H1 (cell line): ENCODE data around the gene EMX1. TPM values are rescaled to one million over a fixed set of nuclear protein-coding genes. Genes with fewer than 3 reads are reported as not detected.

Source experiments
- CTCF ChIA-PET: fragments of 300-600 bp; sonication (Branson Sonifier 250); formaldehyde crosslinking; loops from one replicate; lab custom pipeline; 2021; ENCODE audit not compliant: partially characterized antibody; lab: Charles Lee
- POLR2A ChIA-PET: fragments of 300-600 bp; sonication (Branson Sonifier 250); formaldehyde crosslinking; loops from one replicate; lab custom pipeline; 2021; ENCODE audit warnings: inconsistent platforms; ENCODE audit not compliant: partially characterized antibody; lab: Charles Lee
- DNase-seq, 2 experiments: peaks; one replicate each; pipeline versions ENCODE4 v3.0.0 to v3.0.0-alpha.2; 2010 to 2022; ENCODE audit warnings: low spot score in 2 of 2, low read depth in 1 of 2, mixed read lengths in 1 of 2
- FAIRE-seq: peaks from 2 replicates; lab custom pipeline; 2011; peaks lifted over from hg19 to GRCh38; lab: Jason Lieb, UNC
- H2AFZ ChIP-seq: 2 replicates; pipeline ENCODE4 v1.8.1; 2012; ENCODE audit warnings: low read length, inconsistent platforms
- H2AK5ac ChIP-seq: 2 replicates; pipeline ENCODE4 v1.6.1; 2013; ENCODE audit warnings: low read depth, low read length
- H2BK120ac ChIP-seq: replicated peaks from 2 replicates; pipeline ENCODE3; 2013; ENCODE audit warnings: low read depth, low read length, inconsistent platforms
- H2BK12ac ChIP-seq: 2 replicates; pipeline ENCODE4 v1.6.1; 2013; ENCODE audit warnings: low read depth, low read length
- H2BK15ac ChIP-seq: 2 replicates; pipeline ENCODE4 v1.6.1; 2013; ENCODE audit warnings: low read length
- H2BK20ac ChIP-seq: 2 replicates; pipeline ENCODE4 v1.6.1; 2013; ENCODE audit warnings: low read length
- H2BK5ac ChIP-seq: 2 replicates; pipeline ENCODE4 v1.6.1; 2013; ENCODE audit warnings: low read depth, low read length
- H3K14ac ChIP-seq: 2 replicates; pipeline ENCODE4 v1.6.1; 2013; ENCODE audit warnings: inconsistent platforms; ENCODE audit not compliant: insufficient read length
- H3K18ac ChIP-seq: 2 replicates; pipeline ENCODE4 v1.6.1; 2013; ENCODE audit warnings: low read length; ENCODE audit errors: extremely low read depth
- H3K23ac ChIP-seq: 2 replicates; pipeline ENCODE4 v1.6.1; 2013; ENCODE audit warnings: inconsistent platforms; ENCODE audit not compliant: insufficient read length
- H3K23me2 ChIP-seq: 2 replicates; pipeline ENCODE4 v1.6.1; 2013; ENCODE audit warnings: low read depth, low read length
- H3K27ac ChIP-seq: 2 replicates; pipeline ENCODE4 v1.6.1; 2011; ENCODE audit warnings: low read depth, low read length, inconsistent platforms
- H3K27me3 ChIP-seq, 4 experiments: replicated peaks in 1 of 4; 1 replicate in 1 of 4; 2 replicates in 3 of 4; pipeline versions ENCODE4 v1.6.1 to v1.8.1; 2011 to 2013; ENCODE audit warnings: low read length in 3 of 4, mild to moderate bottlenecking in 3 of 4, inconsistent platforms in 2 of 4, mixed read lengths in 2 of 4, moderate library complexity in 1 of 4; ENCODE audit not compliant: control insufficient read depth in 3 of 4, insufficient read depth in 3 of 4; ENCODE audit errors: extremely low read depth in 1 of 4
- H3K36me3 ChIP-seq, 4 experiments: 2 replicates each; pipeline versions ENCODE4 v1.6.1 to v1.8.1; 2011 to 2013; ENCODE audit warnings: mild to moderate bottlenecking in 4 of 4, low read length in 3 of 4, moderate library complexity in 2 of 4, control low read depth in 1 of 4, inconsistent platforms in 1 of 4; ENCODE audit not compliant: insufficient read depth in 4 of 4, control insufficient read depth in 2 of 4
- H3K4ac ChIP-seq: replicated peaks from 2 replicates; pipeline ENCODE3; 2013; ENCODE audit warnings: low read length, low read depth, mixed read lengths, inconsistent platforms; ENCODE audit not compliant: insufficient read length
- H3K4me1 ChIP-seq, 4 experiments: replicated peaks in 1 of 4; 1 replicate in 1 of 4; 2 replicates in 3 of 4; pipeline versions ENCODE4 v1.6.1 to v1.8.1; 2011 to 2013; ENCODE audit warnings: low read length in 3 of 4, inconsistent platforms in 2 of 4, mixed read lengths in 1 of 4; ENCODE audit not compliant: insufficient read depth in 4 of 4, control insufficient read depth in 3 of 4
- H3K4me2 ChIP-seq, 2 experiments: 2 replicates each; pipeline versions ENCODE4 v1.6.1 to v1.8.1; 2011 to 2013; ENCODE audit warnings: low read depth in 2 of 2, low read length in 2 of 2, control low read depth in 1 of 2, inconsistent platforms in 1 of 2, mild to moderate bottlenecking in 1 of 2; ENCODE audit not compliant: insufficient read depth in 1 of 2
- H3K4me3 ChIP-seq, 4 experiments: fragments of 200-600, 300-600 bp in 1 of 4; sonication (generic), shearing (Covaris generic), sonication (Bioruptor Twin) in 1 of 4; 2 replicates each; pipeline versions ENCODE4 v1.5.1 to v1.8.1; 2011 to 2016; ENCODE audit warnings: low read length in 4 of 4, low read depth in 3 of 4, control low read depth in 2 of 4, inconsistent platforms in 2 of 4, mild to moderate bottlenecking in 2 of 4, mixed read lengths in 1 of 4, moderate library complexity in 1 of 4; ENCODE audit not compliant: insufficient read depth in 2 of 4; ENCODE audit errors: extremely low read depth in 1 of 4
- H3K56ac ChIP-seq: replicated peaks from 2 replicates; pipeline ENCODE3; 2013; ENCODE audit warnings: low read depth, mild to moderate bottlenecking, mixed read lengths, low read length, inconsistent platforms; ENCODE audit not compliant: insufficient read length
- H3K79me1 ChIP-seq: 2 replicates; pipeline ENCODE4 v1.6.1; 2013; ENCODE audit warnings: low read depth, low read length, control low read depth
- H3K79me2 ChIP-seq, 2 experiments: 2 replicates each; pipeline versions ENCODE4 v1.6.1 to v1.8.1; 2012 to 2013; ENCODE audit warnings: low read length in 2 of 2, mild to moderate bottlenecking in 2 of 2, inconsistent platforms in 1 of 2; ENCODE audit not compliant: insufficient read depth in 2 of 2, control insufficient read depth in 1 of 2
- H3K9ac ChIP-seq, 4 experiments: replicated peaks in 1 of 4; 1 replicate in 1 of 4; 2 replicates in 3 of 4; pipeline versions ENCODE4 v1.6.1 to v1.8.1; 2011 to 2013; ENCODE audit warnings: low read depth in 3 of 4, low read length in 3 of 4, control low read depth in 2 of 4, mild to moderate bottlenecking in 2 of 4, moderate library complexity in 2 of 4, inconsistent platforms in 1 of 4; ENCODE audit errors: extremely low read depth in 1 of 4
- H3K9me3 ChIP-seq, 2 experiments: 2 replicates each; pipeline versions ENCODE4 v1.6.1 to v1.8.1; 2012 to 2013; ENCODE audit warnings: mild to moderate bottlenecking in 2 of 2, moderate library complexity in 2 of 2, control low read depth in 1 of 2, inconsistent platforms in 1 of 2, low read depth in 1 of 2, low read length in 1 of 2, mixed read lengths in 1 of 2; ENCODE audit not compliant: insufficient read depth in 2 of 2
- H4K20me1 ChIP-seq, 2 experiments: replicated peaks in 1 of 2; 2 replicates each; pipeline versions ENCODE3 to v1.8.1; 2011 to 2013; ENCODE audit warnings: inconsistent platforms in 2 of 2, low read length in 2 of 2, mild to moderate bottlenecking in 1 of 2; ENCODE audit not compliant: insufficient read depth in 2 of 2, control insufficient read depth in 1 of 2
- H4K5ac ChIP-seq: 2 replicates; pipeline ENCODE4 v1.6.1; 2013; ENCODE audit warnings: low read length, low read depth, mixed read lengths, inconsistent platforms; ENCODE audit not compliant: insufficient read length
- H4K8ac ChIP-seq: 2 replicates; pipeline ENCODE4 v1.8.0; 2013; ENCODE audit warnings: mild to moderate bottlenecking, moderate library complexity, low read length, inconsistent platforms; ENCODE audit not compliant: insufficient read depth; ENCODE audit errors: extremely low read depth
- H4K91ac ChIP-seq: replicated peaks from 2 replicates; pipeline ENCODE3; 2013; ENCODE audit warnings: low read length, mixed read lengths, inconsistent platforms; ENCODE audit not compliant: insufficient read length
- BRCA1 ChIP-seq: IDR thresholded peaks from 2 replicates; pipeline ENCODE4 v1.6.1; 2012; ENCODE audit warnings: low read depth, low read length, improper control_type of control experiment
- CBX8 ChIP-seq: fragments of 300-800, 300-1000 bp; sonication (generic); IDR thresholded peaks from 2 replicates; pipeline ENCODE4 v1.7.1; 2016; ENCODE audit warnings: low read depth, low read length, borderline replicate concordance
- CHD2 ChIP-seq: IDR thresholded peaks from 2 replicates; pipeline ENCODE4 v1.6.1; 2012; ENCODE audit warnings: low read length, improper control_type of control experiment
- CREB1 ChIP-seq: IDR thresholded peaks from 2 replicates; pipeline ENCODE4 v1.6.1; 2012; ENCODE audit warnings: inconsistent platforms
- KDM4A ChIP-seq: IDR thresholded peaks from one replicate; pipeline ENCODE4 v1.7.1; 2012; ENCODE audit warnings: low read depth, mild to moderate bottlenecking, moderate library complexity, low read length, inconsistent platforms; ENCODE audit not compliant: severe bottlenecking
- KDM5A ChIP-seq: fragments of 200-600 bp; IDR thresholded peaks from 2 replicates; pipeline ENCODE4 v1.7.1; 2012; ENCODE audit warnings: mild to moderate bottlenecking, low read length, inconsistent platforms, mixed read lengths
- RAD21 ChIP-seq, 2 experiments: IDR thresholded peaks in 1 of 2; conservative IDR thresholded peaks in 1 of 2; 2 replicates each; pipeline ENCODE4 v1.6.1; 2011; ENCODE audit warnings: low read depth in 2 of 2, low read length in 2 of 2, improper control_type of control experiment in 1 of 2, inconsistent platforms in 1 of 2, mild to moderate bottlenecking in 1 of 2, moderate library complexity in 1 of 2
- RNF2 ChIP-seq: fragments of 200-900, 300-1000 bp; sonication (generic); IDR thresholded peaks from 2 replicates; pipeline ENCODE4 v1.7.1; 2016; ENCODE audit warnings: borderline replicate concordance, low read depth, mild to moderate bottlenecking, antibody characterized with exemption, low read length; ENCODE audit not compliant: poor library complexity, severe bottlenecking; ENCODE audit errors: missing control alignments
- RXRA ChIP-seq: IDR thresholded peaks from 2 replicates; pipeline ENCODE4 v1.6.1; 2011; ENCODE audit warnings: low read depth, mild to moderate bottlenecking, low read length, moderate library complexity; ENCODE audit not compliant: insufficient read depth
- SIX5 ChIP-seq: IDR thresholded peaks from 2 replicates; pipeline ENCODE4 v1.6.1; 2011; ENCODE audit warnings: mild to moderate bottlenecking, low read depth, low read length
- SP2 ChIP-seq: IDR thresholded peaks from 2 replicates; pipeline ENCODE4 v1.6.1; 2012; ENCODE audit warnings: mild to moderate bottlenecking, low read length, inconsistent platforms
- SUZ12 ChIP-seq: fragments of 200-600 bp; sonication (generic); IDR thresholded peaks from 2 replicates; pipeline ENCODE4 v1.6.1; 2012; ENCODE audit warnings: mild to moderate bottlenecking, inconsistent platforms, low read length, moderate library complexity, mixed read lengths
- WGBS, 2 experiments: shearing (Covaris generic) in 1 of 2; methylation state at CpG; one replicate each; pipeline versions ENCODE4 v1.1.6 to v1.1.7; 2013 to 2015; ENCODE audit warnings: low lambda C conversion rate in 2 of 2, mixed read lengths in 2 of 2, inconsistent platforms in 1 of 2, low coverage in 1 of 2, missing lambda C conversion rate in 1 of 2; ENCODE audit not compliant: insufficient replicate concordance in 2 of 2, insufficient coverage in 1 of 2, insufficient read length in 1 of 2; ENCODE audit errors: extremely low coverage in 1 of 2, missing lambda C conversion rate in 1 of 2; 5-methylcytosine and 5-hydroxymethylcytosine counted together
- polyA plus RNA-seq, 7 experiments: library from polyadenylated mRNA; depleted of rRNA in 3 of 7; stranded (reverse) in 5 of 7; unstranded in 2 of 7; fragments of >200 nt in 5 of 7; fragments of 200-250 nt in 2 of 7; gene quantifications; 1 replicate in 5 of 7; 2 replicates in 1 of 7; 4 replicates in 1 of 7; pipeline versions ENCODE4 v1.2.1 to v1.2.3, GENCODE V29; 2011 to 2013; ENCODE audit warnings: missing spikeins in 2 of 7, mixed read lengths in 2 of 7
- total RNA-seq: library from RNA; stranded (reverse); fragmentation: NEBNext Ultra II Directional; extraction: Animal tissue kit (Norgen Biotek cat#: 25700); gene quantifications from 2 replicates; pipeline ENCODE4 v1.2.1, GENCODE V29; 2021

EMX1 gene
- total and polyA plus RNA-seq, 2 of the 8 experiments (the other 6 are each of a cell fraction or from before 2014, with no cell fraction given) = 2.4 to 4.9 TPM

- ChIA-PET CTCF (interaction anchor here (0.8 to 24.3 kb wide), 10 partner anchors 10 to 262 kb away, joined by 3 to 497 read pairs (median 6); partner anchors contain the start of gene SPR), POLR2A (interaction anchor here (1.2 to 1.9 kb wide), 5 partner anchors 8 to 48 kb away, joined by 3 to 8 read pairs (median 5); no protein-coding TSS in a partner anchor)
- no peak for DNase-seq
- Histone ChIP-seq H3K23me2 (peaks cover 24% of the 10 kb centered on the region; the same call in 1 of the 2 replicates), H3K27me3 (peaks cover 77 to 96% (median 85%) of the 10 kb centered on the region in 4 experiments), H3K27ac (no peak overlapping the region), H3K79me2 (no peaks in the 10 kb centered on the region), H3K9ac (no peak overlapping the region), H2BK12ac (no peak overlapping the region), H4K5ac (no peak overlapping the region), H2AK5ac (peak overlapping the region; percentile 61; the same call in 1 of the 2 replicates), H3K4ac (no peak overlapping the region), H3K18ac (no peak overlapping the region), H3K56ac (no peak overlapping the region), H2BK5ac (0 out of 2 replicates have a peak overlapping the region, but pooled peaks have one; percentile 20), H4K8ac (peak overlapping the region; percentile 31; the same call in 1 of the 2 replicates), H2AFZ (no peak overlapping the region), H3K4me2 (peak overlapping the region; percentile 94 to 97), H3K79me1 (no peaks in the 10 kb centered on the region), H3K4me3 (peak overlapping the region; percentile 55 to 70 (median 66)), H3K9me3 (no peaks in the 10 kb centered on the region), H4K91ac (no peak overlapping the region), H2BK120ac (no peak overlapping the region), H4K20me1 (peaks cover 8 to 9% of the 10 kb centered on the region in 2 experiments), H3K4me1 (peaks cover 16 to 48% (median 26%) of the 10 kb centered on the region in 4 experiments), H3K23ac (no peak overlapping the region), H3K36me3 (peaks cover 0 to 6% (median 0%) of the 10 kb centered on the region in 4 experiments; a peak in 1 of 8 replicates), H2BK15ac (no peak overlapping the region), H3K14ac (no peak overlapping the region), H2BK20ac (no peak overlapping the region; the same call in 1 of the 2 replicates)
- WGBS, 2 experiments = 0% methylated on average over 24 of the region's 26 CpGs; no CpG with 5 or more reads in 1 of the 2 experiments
- FAIRE-seq = no peak
- TF ChIP-seq RAD21 (IDR thresholded peaks at IDR 0.05 in 1 of 2, conservative IDR thresholded peaks at IDR 0.05 in 1 of 2; ENCODE audit: low read depth in 2 of 2, low read length in 2 of 2) (no peak), CBX8 (no peak), KDM4A (no peak), KDM5A (no peak), CREB1 (no peak), SUZ12 (peak; percentile 69; the same call in 1 of the 2 replicates), BRCA1 (no peak), RNF2 (peak; percentile 56), SIX5 (no peak), SP2 (no peak), CHD2 (no peak), RXRA (no peak)
Measured at GRCh38 chr2:72915320-72915906, 1.9 kb upstream of the EMX1 start.
